Epithelial cell of prostate (primary cell): ENCODE results near the gene KIF3A.

ENCODE experiments used
- DNase-seq: peaks from one replicate; pipeline ENCODE4 v3.0.0-alpha.2; 2011; ENCODE audit warnings: low read depth, low spot score
- H3K27ac ChIP-seq: fragments of 450-650 bp; 2 replicates; pipeline ENCODE4 v1.5.1; 2017; ENCODE audit warnings: mild to moderate bottlenecking

The KIF3A gene

GRCh38 chr5:132754947-132755346, 17.6 kb upstream of the KIF3A start:
- H3K27ac ChIP-seq = no peak overlapping the region
- DNase-seq = no peak

DNA sequence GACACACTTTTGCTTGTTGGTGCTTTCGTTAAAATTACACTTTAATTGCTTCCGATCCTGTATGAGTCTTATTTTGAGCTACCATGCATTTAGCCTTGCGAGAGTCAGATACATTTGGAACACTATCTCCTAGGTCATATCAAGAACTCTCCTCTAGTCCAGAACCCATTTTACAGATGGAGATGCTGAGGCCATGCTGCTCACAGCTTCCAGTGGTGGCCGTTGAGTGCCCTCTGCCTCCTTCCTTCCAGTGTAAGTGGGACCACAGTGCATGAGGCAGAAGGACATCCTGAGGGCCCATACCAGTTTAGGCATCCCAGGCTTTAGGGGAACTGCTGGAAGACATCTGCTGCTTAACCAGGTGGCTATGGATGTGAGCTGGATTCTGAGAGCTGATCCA, 16.8 kb upstream of the KIF3A start:
- no peak overlapping the region for H3K27ac ChIP-seq
- no peak for DNase-seq

- no peak for DNase-seq
- H3K27ac ChIP-seq = no peak overlapping the region
Measured at GRCh38 chr5:132753135-132753987, 16.0 kb upstream of the KIF3A start.

DNA sequence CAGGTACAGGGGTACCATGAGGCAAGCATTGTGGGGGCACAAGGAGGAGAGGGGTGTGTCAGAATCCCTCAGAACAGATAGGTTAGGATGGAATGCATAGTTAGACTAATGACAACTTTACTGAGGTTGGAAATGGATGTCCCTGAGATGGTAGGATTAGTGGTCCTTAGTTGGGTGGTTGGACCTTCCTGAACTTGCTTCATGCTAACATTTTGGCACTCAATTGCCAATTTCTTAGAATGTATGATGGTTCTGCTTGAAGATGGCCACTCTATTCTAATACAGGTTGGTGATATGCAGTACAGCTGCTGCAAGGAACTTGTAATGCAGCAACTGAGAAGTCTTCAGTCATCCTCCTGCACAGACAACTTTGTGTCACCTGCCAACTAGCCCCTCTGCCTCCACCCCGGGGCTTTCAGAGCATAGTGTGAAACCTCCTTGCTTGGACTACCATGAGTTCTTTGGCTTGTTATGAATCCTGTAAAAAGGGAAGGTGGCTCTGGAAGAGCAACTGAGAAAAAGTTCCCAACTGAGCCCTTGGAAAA, 15.3 kb upstream of the KIF3A start:
- no peak for DNase-seq
- H3K27ac ChIP-seq = no peak overlapping the region

DNA sequence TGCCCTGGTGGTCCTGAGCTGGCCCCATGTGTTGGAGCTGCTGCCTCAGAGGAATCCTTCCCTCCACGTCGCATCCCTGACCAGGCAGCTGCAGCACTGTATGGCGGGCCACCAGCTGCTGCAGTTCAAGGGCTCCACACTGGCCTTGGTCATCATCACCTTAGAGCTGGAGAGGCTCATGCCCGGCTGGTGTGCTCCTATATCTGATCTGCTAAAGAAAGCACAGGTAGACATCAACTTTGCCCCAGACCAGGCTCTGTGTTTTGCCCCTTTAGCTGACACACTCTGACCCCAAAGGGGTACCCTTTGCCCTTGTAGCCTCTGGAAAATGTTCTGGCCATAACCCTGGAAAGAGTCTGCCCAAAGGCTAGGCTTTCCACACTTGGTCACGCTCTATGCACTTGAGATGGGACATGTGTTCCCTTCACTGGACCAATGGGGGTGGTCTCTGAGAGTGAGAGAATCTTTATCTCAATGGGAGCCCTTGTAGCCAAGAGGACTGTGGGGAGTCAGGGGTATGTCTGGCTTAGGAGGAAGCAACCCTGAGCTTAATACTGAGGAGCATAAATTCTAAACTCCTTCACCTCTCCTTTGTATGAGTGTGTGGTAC, 14.7 kb upstream of the KIF3A start:
- DNase-seq = no peak
- no peak overlapping the region for H3K27ac ChIP-seq

GRCh38 chr5:132751444-132751843, 14.1 kb upstream of the KIF3A start:
- H3K27ac ChIP-seq = no peak overlapping the region
- no peak for DNase-seq

GRCh38 chr5:132750471-132751230, 13.3 kb upstream of the KIF3A start:
- H3K27ac ChIP-seq = no peak overlapping the region
- DNase-seq = no peak

DNA sequence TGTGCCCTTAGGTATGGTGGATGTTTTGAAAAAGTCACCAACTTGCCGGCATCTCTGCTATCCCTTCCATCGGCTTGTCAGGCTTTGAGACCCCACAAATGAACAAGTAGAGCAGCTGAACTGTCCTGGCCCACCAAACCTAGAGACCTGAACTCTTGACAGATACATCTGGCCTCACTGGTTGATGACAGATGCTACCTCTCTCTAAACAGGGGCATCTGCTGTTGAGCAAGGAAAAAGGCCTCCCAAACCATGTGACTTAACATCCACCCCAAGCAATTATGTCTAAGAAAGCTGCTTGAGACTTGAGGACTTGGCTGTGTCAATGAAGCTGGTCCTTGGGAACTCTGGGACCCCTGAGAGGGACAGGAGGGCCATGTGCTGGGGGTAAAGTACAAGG, 12.2 kb upstream of the KIF3A start:
- H3K27ac ChIP-seq = no peak overlapping the region
- DNase-seq = no peak

DNA sequence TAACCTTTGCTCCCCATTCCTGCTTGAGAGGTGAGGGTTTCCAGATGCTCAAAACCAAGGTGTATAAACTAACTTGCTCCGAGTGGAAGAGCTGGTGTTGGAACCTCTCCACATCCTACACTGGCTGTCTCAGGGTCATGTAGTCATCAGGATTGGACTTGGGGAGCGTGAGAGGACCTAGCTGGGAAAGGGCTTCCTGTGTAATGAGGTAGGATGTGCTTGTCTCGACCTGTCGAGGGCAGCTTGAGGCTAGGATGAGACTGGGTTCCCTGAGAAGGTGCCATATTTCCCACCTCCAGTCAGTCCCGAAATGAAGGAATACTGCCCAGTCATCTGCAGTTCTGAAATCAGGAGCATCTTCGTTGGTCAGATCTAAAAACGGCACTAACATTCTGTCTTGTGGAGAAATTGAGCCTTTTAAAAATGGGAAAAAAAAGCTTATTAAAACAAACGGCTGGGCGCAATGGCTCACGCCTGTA, 11.2 kb upstream of the KIF3A start:
- no peak overlapping the region for H3K27ac ChIP-seq
- no peak for DNase-seq

DNA sequence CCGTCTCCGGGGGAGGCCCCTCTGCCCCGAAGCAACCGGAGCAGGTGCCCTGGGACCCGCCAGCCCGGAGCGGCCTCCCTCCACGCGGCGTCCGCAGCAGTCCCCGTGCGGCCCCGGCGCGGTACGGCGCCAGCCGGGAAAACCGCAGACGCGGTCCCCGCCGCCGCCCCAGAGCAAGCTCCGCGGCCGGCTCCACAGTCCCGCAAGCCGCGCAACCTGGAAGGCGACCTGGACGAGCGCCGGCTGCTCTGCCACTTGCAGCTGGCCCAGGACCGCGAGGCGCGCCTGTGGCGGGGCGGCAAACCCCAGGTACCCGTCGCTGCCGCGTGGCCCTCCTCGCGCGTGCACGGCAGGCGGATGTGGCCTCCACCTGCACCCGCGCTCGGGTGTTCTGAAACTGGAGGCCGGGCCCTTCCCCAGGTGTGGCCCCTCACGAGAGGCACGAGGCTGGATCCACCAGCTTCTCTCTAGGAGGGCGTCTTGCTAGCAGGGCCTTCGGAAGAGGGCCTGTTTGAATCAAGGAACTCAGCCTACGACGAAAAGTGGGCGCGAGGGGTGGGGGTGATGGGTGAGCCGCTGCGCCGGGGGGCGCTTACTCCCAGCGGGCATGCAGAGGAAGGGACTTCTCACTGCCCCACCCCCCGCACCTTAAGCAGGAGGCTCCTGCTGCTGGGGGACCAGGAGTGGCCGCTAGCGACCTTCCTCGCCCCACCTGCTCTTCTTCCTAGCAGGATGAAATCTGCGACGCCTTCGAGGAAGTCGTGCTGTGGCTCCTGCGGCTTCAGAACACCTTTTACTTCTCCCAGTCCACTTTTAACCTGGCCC, 10.5 kb upstream of the KIF3A start:
- no peak overlapping the region for H3K27ac ChIP-seq
- DNase-seq = no peak

GRCh38 chr5:132746954-132747615, 9.7 kb upstream of the KIF3A start, which contains the start of gene CCNI2:
Gene CCNI2, plus strand, starts transcription at chr5:132747426. Its CDS starts 70 bp downstream, at chr5:132747496.
- H3K27ac ChIP-seq = no peak within 1 kb of the TSS
- DNase-seq = no peak

DNA sequence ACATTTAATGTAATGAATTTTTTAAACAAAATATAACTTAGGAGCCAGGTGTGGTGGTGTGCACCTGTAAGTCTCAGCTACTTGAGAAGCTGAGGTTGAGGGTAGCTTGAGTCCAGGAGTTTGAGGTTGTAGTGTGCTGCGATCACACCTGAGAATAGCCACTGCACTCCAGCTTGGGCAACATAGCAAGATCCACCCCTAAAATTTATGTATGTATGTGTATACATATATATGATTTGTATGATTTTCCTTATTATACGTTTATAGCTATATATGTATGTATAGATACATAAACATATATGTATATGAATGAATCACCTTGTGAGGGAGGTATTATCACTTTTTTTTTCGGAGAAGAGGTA, 9.2 kb upstream of the KIF3A start:
- H3K27ac ChIP-seq = no peak overlapping the region
- DNase-seq = no peak

DNA sequence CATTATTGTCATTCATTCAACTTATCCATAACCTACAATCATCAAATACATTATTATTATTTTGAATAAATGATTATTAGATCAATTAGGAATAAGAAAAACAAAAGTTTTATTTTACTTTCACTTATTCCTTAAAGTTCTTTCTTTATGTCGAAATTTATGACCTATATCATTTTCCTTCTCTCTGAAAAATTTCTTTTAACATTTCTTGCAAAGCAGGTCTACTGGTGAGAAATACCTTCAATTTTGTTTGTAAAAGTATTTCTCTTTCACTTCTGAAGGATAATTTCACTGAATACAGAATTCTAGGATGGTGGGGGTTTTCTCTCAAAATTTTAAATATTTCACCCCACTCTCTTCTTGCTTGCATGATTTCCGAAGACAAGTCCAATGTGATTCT, 7.3 kb upstream of the KIF3A start:
- H3K27ac ChIP-seq = no peak overlapping the region
- DNase-seq = no peak

- no peak for DNase-seq
Measured at GRCh38 chr5:132742626-132743025, 5.3 kb upstream of the KIF3A start.

GRCh38 chr5:132742158-132742557, 4.8 kb upstream of the KIF3A start:
- H3K27ac ChIP-seq = no peak overlapping the region
- no peak for DNase-seq

More at GRCh38 chr5:132742626-132743025, 5.3 kb upstream of the KIF3A start:
- H3K27ac ChIP-seq = no peak overlapping the region

- no peak for DNase-seq
- no peak overlapping the region for H3K27ac ChIP-seq
Measured at GRCh38 chr5:132739232-132739631, 1.9 kb upstream of the KIF3A start.

DNA sequence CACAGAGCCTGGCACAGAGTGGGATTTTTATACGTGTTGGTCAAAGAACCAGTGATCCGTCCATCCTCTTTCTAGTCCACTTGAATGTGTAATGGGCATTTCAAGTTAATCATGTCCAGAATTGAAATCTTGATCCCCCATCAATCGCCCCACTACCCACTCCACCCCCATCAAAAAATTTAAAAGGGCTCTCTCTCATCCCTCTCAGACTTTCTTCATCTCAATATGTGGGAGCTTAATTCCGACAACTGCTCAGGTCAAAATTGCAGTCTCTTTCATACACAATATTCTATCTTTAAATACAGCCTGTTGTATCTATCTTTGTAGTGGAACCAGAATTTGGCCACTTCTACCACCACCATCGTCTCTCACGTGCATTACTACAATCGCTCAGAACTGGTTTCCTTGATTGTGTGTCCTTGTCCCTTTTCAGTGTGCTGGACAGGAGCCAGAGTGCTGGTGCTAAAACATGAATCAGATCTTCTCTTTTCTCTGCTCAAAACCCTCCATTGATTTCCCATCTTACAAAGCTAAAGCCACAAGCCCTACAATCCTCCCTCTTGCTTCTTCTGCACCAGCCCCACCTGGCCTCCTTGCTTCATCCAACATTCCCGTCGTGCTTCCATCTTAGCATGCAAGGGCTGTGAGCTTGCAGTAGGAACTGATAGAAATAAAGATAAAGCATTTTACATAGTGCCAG, 786 bp upstream of the KIF3A start:
- H3K27ac ChIP-seq = no peak overlapping the region
- DNase-seq = no peak

DNA sequence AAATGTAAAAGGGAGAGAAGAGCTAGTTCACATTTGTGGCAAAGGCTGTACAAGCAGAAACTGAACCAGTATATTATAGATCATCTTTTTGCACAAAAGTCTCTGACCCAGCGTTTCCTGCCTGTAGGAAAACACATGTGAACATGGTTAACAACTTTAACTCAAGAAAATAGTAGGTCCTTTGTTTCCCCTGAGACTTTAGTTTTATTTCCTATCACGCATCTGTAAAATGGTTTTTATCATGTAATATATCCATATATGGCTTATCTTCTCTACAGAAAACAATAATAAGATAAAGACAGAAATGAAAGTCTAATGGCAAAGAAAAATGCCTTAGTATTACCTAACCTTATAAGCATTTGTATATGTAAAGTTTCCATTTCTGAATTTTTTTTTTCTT, 2.7 kb downstream of the KIF3A start:
- H3K27ac ChIP-seq = no peak overlapping the region
- DNase-seq = no peak
